GM23338 (cell line): Measurements from ENCODE around the gene OLFML1. TPM values are rescaled to one million over a fixed set of nuclear protein-coding genes. Genes with fewer than 3 reads are reported as not detected.

Experiments
- CTCF ChIP-seq, 2 experiments: fragments of 200-600 bp in 1 of 2; sonication (generic) in 1 of 2; conservative IDR thresholded peaks; 2 replicates each; pipeline versions ENCODE4 v1.5.1 to v1.6.1; 2016 to 2017; ENCODE audit warnings: antibody characterized with exemption in 2 of 2, low read depth in 2 of 2, mild to moderate bottlenecking in 2 of 2, moderate library complexity in 1 of 2
- EZH2 ChIP-seq: fragments of 200-600 bp; sonication (generic); IDR thresholded peaks from one replicate; pipeline ENCODE4 v1.8.0; 2017; ENCODE audit warnings: antibody characterized with exemption, mild to moderate bottlenecking, low read depth; ENCODE audit not compliant: unreplicated experiment
- POLR2AphosphoS5 ChIP-seq: IDR thresholded peaks from 2 replicates; pipeline ENCODE4 v1.6.1; 2016; ENCODE audit warnings: antibody characterized with exemption, low read depth
- REST ChIP-seq: IDR thresholded peaks from one replicate; pipeline ENCODE4 v1.6.1; 2018; ENCODE audit warnings: antibody characterized with exemption; ENCODE audit not compliant: unreplicated experiment
- STAT1 ChIP-seq: IDR thresholded peaks from one replicate; pipeline ENCODE4 v1.6.1; 2016; ENCODE audit warnings: antibody characterized with exemption; ENCODE audit not compliant: unreplicated experiment
- ZNF114 ChIP-seq: fragments of 250-450 bp; sonication (Bioruptor Pico); IDR thresholded peaks from 2 replicates; pipeline ENCODE4 v1.5.0; 2020; ENCODE audit warnings: mild to moderate bottlenecking, moderate library complexity
- ZNF462 ChIP-seq: fragments of 250-450 bp; sonication (Bioruptor Pico); IDR thresholded peaks from 2 replicates; pipeline ENCODE4 v1.5.0; 2020; ENCODE audit warnings: mild to moderate bottlenecking, moderate library complexity
- polyA plus RNA-seq: library from polyadenylated mRNA; unstranded; fragments of >200 nt; fragmentation: Nextera tagmentation; extraction: Ambion mirVana; gene quantifications from 2 replicates; pipeline ENCODE4 v1.2.1, GENCODE V29; 2016
- total RNA-seq: library from RNA; depleted of rRNA; stranded (reverse); fragments of >200 nt; shearing (Covaris generic); gene quantifications from 2 replicates; pipeline ENCODE4 v1.2.3, GENCODE V29; 2014

OLFML1 gene
- total and polyA plus RNA-seq, 2 experiments from 2014 or later, result 0.21 TPM; not detected in 1

- TF ChIP-seq ZNF462, result no peak
- no peak for TF ChIP-seq POLR2AphosphoS5
- no peak for TF ChIP-seq ZNF114 (CRISPR knock-in tag)
- no peak for TF ChIP-seq EZH2
- no peak for TF ChIP-seq REST
- TF ChIP-seq CTCF (conservative IDR thresholded peaks at IDR 0.05; ENCODE audit: low read depth in 2 of 2), result no peak
- no peak for TF ChIP-seq STAT1
Observed at GRCh38 chr11:7524462-7525235, 39.3 kb downstream of the OLFML1 start (continued).
